Upper lobe of left lung (tissue), 6 donors: ENCODE measurements around the gene ATG5. TPM values are rescaled to one million over a fixed set of nuclear protein-coding genes. Genes with fewer than 3 reads are reported as not detected.

Experiments used
- ATAC-seq, 2 donors: fragments of 200-7000 bp; cut with Tn5 transposase; one replicate each; pipeline ENCODE4 v1.9.1; 2022; ENCODE audit warnings: mild to moderate bottlenecking in 2 of 2, moderate library complexity in 2 of 2; ENCODE audit not compliant: low FRiP score in 2 of 2
- DNase-seq, 2 donors: peaks; one replicate each; pipeline ENCODE4 v3.0.0-alpha.2; 2019 to 2020
- H3K27ac ChIP-seq, 4 donors: fragments of 200-600 bp; sonication (generic); one replicate each; pipeline ENCODE4 v1.5.1; 2016 to 2019
- H3K27me3 ChIP-seq, 4 donors: fragments of 200-600 bp; sonication (generic); one replicate each; pipeline ENCODE4 v1.5.1; 2017 to 2019
- H3K36me3 ChIP-seq, 4 donors: fragments of 200-600 bp; sonication (generic); one replicate each; pipeline ENCODE4 v1.5.1; 2016 to 2019
- H3K4me1 ChIP-seq, 4 donors: fragments of 200-600 bp; sonication (generic); one replicate each; pipeline ENCODE4 v1.5.1; 2018 to 2019
- H3K4me3 ChIP-seq, 4 donors: fragments of 200-600 bp; sonication (generic); one replicate each; pipeline ENCODE4 v1.5.1; 2017 to 2019; ENCODE audit warnings: mild to moderate bottlenecking in 2 of 4, moderate library complexity in 1 of 4
- H3K9me3 ChIP-seq, 4 donors: fragments of 200-600 bp; sonication (generic); one replicate each; pipeline ENCODE4 v1.5.1; 2018 to 2019
- EP300 ChIP-seq, 4 donors: sonication (generic); formaldehyde crosslinking; IDR thresholded peaks; one replicate each; pipeline ENCODE4 v1.5.1; 2017; ENCODE audit warnings: antibody characterized with exemption in 4 of 4, control low read depth in 2 of 4
- POLR2A ChIP-seq, 4 donors: fragments of 450-650 bp; IDR thresholded peaks; one replicate each; pipeline ENCODE4 v1.5.1; 2016 to 2017; ENCODE audit warnings: antibody characterized with exemption in 4 of 4, mild to moderate bottlenecking in 2 of 4
- POLR2AphosphoS5 ChIP-seq, 2 donors: sonication (generic); formaldehyde crosslinking; IDR thresholded peaks; one replicate each; pipeline ENCODE4 v1.5.1; 2017; ENCODE audit warnings: antibody characterized with exemption in 2 of 2
- WGBS, 2 donors: methylation state at CpG; one replicate each; pipeline ENCODE4 v1.1.5; 2017 to 2018; 5-methylcytosine and 5-hydroxymethylcytosine counted together
- total RNA-seq, 6 donors: library from RNA; depleted of rRNA in 4 of 6; stranded (reverse); fragments of >200 nt in 4 of 6; gene quantifications; one replicate each; pipeline versions ENCODE4 v1.1.0 to v1.2.1, GENCODE V29; 2016 to 2021
- TF ChIP-seq, protein P1 (sequence below), 6 experiments: fragments of 450-650 bp in 4 of 6; fragments of 200-600 bp in 2 of 6; sonication (generic) in 2 of 6; IDR thresholded peaks; one replicate each; pipeline ENCODE4 v1.5.1; 2016 to 2019; ENCODE audit warnings: antibody characterized with exemption in 6 of 6
- donor health status: DM: no; HTN: no; CAD: no; lungs with moderate emphysema.
- donor health status: DM: no; HTN: yes; CAD: no; lungs with severe emphysema.

Gene ATG5
- total RNA-seq, 6 donors from 2014 or later = 25.8 to 55.1 (median 28.7) TPM

DNA sequence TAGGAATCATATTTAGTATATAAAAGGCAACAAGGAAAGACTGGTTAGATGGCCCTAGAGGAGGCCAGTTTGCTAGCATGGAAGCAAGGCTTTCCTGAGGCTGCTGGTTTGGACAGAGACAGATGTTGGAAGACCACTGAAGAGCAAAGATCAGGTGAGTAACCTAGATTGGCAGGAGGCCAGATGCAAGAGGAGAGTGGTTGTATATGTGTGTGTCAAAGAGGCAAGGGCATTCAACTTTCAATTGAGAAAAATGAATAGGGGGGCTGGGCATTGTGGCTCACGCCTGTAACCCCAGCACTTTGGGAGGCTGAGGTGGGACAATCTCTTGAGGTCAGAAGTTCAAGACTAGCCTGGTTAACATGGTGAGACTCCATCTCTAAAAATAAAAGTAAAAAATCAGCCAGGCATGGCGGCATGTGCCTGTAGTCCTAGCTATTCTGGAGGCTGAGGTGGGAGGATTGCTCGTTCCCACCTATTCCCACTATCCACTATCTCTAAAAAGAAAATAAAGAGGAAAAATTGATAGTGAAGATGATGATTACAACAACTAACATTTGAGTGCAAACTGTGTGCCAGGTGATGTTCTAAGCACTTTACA lies 159.6 kb downstream of the ATG5 start:
- no peaks in the 10 kb centered on the region for H3K36me3 ChIP-seq
- H3K27me3 ChIP-seq = no peaks in the 10 kb centered on the region
- 92 to 95% methylated on average over 3 of the region's 3 CpGs for WGBS, 2 donors
- TF ChIP-seq EP300 (IDR thresholded peaks at IDR 0.05) = no peak
- TF ChIP-seq POLR2AphosphoS5 (IDR thresholded peaks at IDR 0.05) = no peak
- TF ChIP-seq POLR2A (IDR thresholded peaks at IDR 0.05) = no peak
- H3K27ac ChIP-seq = no peak overlapping the region
- H3K9me3 ChIP-seq = no peaks in the 10 kb centered on the region
- H3K4me3 ChIP-seq = no peak overlapping the region
- DNase-seq = no peak
- H3K4me1 ChIP-seq = peaks cover 0 to 23% (median 8%) of the 10 kb centered on the region in 4 donors
- ATAC-seq = no peak

DNA sequence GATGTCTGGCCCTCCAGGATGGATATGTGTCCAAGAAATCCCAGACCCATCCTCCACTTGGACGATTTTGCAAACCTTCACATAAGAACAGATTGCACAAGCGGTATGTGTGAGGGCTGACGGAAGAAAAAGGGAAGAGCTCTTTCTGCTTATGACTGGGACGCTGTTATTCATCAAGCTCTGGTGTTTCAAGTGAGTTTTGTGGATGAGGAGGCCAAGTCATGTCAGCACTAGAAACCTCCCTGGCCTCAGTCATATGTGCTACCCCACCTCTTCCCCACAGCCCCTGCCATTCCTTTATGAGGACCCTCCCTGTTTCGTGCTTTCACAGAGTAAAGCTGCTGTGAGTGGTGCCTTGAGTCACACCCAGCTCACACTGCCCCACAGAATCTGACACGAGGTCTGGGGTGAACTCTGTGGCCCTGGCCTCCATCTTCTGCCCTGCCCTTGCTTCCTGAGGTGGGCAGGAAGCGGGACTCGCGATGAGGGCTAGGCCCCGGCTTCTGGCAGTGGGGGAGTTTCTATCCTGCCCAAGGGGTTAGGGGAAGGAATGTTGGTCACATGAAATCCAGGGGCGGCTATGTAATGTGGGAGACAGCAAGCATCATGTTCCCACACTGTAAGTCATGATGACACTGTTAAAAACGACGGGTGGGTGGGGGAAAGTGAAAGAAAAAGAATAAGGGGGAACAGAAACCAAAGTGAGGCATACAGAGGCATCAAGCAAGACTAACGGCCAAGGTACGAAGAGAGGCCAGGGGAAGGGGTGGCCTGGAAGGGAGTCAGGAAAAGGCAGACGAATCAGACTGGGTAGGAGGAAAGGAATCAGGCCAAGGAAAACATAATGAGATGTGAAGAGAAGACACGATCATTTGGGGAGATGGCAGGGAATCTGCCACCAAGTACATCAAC lies 161.3 kb downstream of the ATG5 start:
- Histone ChIP-seq H3K27me3 (no peaks in the 10 kb centered on the region), H3K9me3 (no peaks in the 10 kb centered on the region), H3K4me3 (peak overlapping the region in 1 of 4 donors; percentile 13), H3K36me3 (no peaks in the 10 kb centered on the region), H3K4me1 (peaks cover 0 to 23% (median 8%) of the 10 kb centered on the region in 4 donors), H3K27ac (peak overlapping the region; percentile 82 to 89 (median 83))
- WGBS, 2 donors = 62 to 79% methylated on average over 16 to 17 of the region's 17 CpGs
- peak in 1 of 2 donors; percentile 56 for TF ChIP-seq POLR2AphosphoS5 (IDR thresholded peaks at IDR 0.05)
- TF ChIP-seq, protein P1, sequence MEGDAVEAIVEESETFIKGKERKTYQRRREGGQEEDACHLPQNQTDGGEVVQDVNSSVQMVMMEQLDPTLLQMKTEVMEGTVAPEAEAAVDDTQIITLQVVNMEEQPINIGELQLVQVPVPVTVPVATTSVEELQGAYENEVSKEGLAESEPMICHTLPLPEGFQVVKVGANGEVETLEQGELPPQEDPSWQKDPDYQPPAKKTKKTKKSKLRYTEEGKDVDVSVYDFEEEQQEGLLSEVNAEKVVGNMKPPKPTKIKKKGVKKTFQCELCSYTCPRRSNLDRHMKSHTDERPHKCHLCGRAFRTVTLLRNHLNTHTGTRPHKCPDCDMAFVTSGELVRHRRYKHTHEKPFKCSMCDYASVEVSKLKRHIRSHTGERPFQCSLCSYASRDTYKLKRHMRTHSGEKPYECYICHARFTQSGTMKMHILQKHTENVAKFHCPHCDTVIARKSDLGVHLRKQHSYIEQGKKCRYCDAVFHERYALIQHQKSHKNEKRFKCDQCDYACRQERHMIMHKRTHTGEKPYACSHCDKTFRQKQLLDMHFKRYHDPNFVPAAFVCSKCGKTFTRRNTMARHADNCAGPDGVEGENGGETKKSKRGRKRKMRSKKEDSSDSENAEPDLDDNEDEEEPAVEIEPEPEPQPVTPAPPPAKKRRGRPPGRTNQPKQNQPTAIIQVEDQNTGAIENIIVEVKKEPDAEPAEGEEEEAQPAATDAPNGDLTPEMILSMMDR (IDR thresholded peaks at IDR 0.05) = no peak
- TF ChIP-seq EP300 (IDR thresholded peaks at IDR 0.05) = peak in 2 of 4 donors; percentile 28 to 76
- no peak for TF ChIP-seq POLR2A (IDR thresholded peaks at IDR 0.05)
- ATAC-seq (peak; percentile 56 to 85), DNase-seq (peak; percentile 17 to 49)

DNA sequence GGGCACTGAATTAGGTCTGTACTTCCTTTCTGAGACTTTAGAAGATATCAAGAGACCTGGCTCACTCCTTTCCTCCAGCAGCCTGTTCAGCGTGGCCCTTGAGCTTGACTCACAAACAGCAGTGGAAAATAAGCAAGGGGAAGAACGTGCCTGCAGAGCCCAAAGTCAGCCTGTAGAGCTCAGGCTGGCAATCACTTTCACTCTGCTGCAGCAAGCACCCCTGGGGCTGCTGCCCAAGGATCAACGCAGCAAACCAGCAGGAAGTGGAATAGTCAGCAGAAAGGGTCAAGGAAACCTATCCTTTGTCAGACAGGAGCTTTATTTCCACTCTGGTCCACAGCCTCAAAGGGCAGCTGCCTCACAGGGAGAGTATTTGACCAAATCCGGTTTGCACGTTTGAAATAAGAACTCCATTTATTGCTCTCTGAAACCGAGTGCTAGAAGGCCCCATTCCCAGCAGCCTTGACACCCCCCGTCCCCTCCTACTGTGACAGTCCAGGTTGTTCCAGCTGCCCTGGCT lies 162.1 kb downstream of the ATG5 start:
- Histone ChIP-seq H3K27ac (peak overlapping the region; percentile 82 to 89 (median 83)), H3K4me3 (peak overlapping the region in 1 of 4 donors; percentile 13), H3K4me1 (peaks cover 0 to 23% (median 8%) of the 10 kb centered on the region in 4 donors), H3K36me3 (no peaks in the 10 kb centered on the region), H3K9me3 (no peaks in the 10 kb centered on the region), H3K27me3 (no peaks in the 10 kb centered on the region)
- ATAC-seq = peak; percentile 41 to 72
- peak in 1 of 2 donors; percentile 54 for DNase-seq
- 38 to 48% methylated on average over 5 to 7 of the region's 7 CpGs for WGBS, 2 donors
- TF ChIP-seq POLR2AphosphoS5 (IDR thresholded peaks at IDR 0.05) = no peak
- TF ChIP-seq, protein P1 (IDR thresholded peaks at IDR 0.05) = peak in 1 of 6 experiments; percentile 16
- no peak for TF ChIP-seq EP300 (IDR thresholded peaks at IDR 0.05)
- no peak for TF ChIP-seq POLR2A (IDR thresholded peaks at IDR 0.05)

DNA sequence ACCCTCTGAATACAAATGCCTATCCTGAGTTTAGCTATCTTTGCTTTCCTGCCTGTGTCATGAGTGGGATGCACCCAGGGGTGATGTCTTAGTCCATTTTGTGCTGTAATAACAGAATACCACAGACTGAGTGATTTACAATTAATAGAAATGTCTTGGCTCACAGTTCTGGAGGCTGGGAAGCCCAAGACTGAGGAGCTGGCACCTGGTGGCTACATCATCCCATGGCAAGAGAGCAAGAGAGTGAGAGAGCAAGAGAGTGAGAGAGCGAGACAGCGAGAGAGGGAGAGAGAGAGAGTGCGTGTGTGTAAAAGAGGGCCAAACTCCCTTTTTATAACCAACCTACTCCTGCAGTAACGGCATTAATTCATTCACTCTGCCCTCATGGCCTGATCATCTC lies 162.6 kb downstream of the ATG5 start:
- no peak for DNase-seq
- no peak for TF ChIP-seq POLR2A (IDR thresholded peaks at IDR 0.05)
- no peak for TF ChIP-seq EP300 (IDR thresholded peaks at IDR 0.05)
- TF ChIP-seq, protein P1 (IDR thresholded peaks at IDR 0.05) = no peak
- TF ChIP-seq POLR2AphosphoS5 (IDR thresholded peaks at IDR 0.05) = no peak
- Histone ChIP-seq H3K27ac (peak overlapping the region; percentile 82 to 89 (median 83)), H3K36me3 (no peaks in the 10 kb centered on the region), H3K4me3 (no peak overlapping the region), H3K27me3 (no peaks in the 10 kb centered on the region), H3K9me3 (no peaks in the 10 kb centered on the region), H3K4me1 (peaks cover 0 to 23% (median 8%) of the 10 kb centered on the region in 4 donors)
- no peak for ATAC-seq
- 90 to 93% methylated on average over 4 of the region's 4 CpGs for WGBS, 2 donors

DNA sequence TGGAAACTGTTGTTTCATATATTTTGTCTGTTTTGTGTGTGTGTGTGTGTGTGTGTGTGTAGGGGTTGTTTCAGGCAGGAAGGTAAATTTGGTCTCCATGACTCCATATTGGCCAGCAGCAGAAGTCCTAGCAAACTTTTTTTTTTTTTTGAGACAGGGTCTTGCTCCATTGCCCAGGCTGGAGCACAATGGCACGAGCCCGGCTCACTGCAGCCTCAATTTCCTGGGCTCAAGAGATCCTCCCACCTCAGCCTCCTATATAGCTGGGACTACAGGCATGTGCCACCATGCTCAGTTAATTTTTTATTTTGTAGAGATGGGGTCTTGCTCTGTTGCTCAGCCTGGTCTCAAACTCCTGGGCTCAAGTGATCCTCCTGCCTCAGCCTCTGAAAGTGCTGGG lies 163.7 kb downstream of the ATG5 start:
- H3K27me3 ChIP-seq = no peaks in the 10 kb centered on the region
- no peak overlapping the region for H3K27ac ChIP-seq
- no peaks in the 10 kb centered on the region for H3K36me3 ChIP-seq
- DNase-seq (no peak), ATAC-seq (no peak)
- no peaks in the 10 kb centered on the region for H3K9me3 ChIP-seq
- TF ChIP-seq, protein P1 (IDR thresholded peaks at IDR 0.05) = no peak
- TF ChIP-seq POLR2A (IDR thresholded peaks at IDR 0.05) (no peak), EP300 (IDR thresholded peaks at IDR 0.05) (no peak), POLR2AphosphoS5 (IDR thresholded peaks at IDR 0.05) (no peak)
- 97 to 100% methylated on average over 2 of the region's 2 CpGs for WGBS, 2 donors
- peaks cover 0 to 23% (median 8%) of the 10 kb centered on the region in 4 donors for H3K4me1 ChIP-seq
- no peak overlapping the region for H3K4me3 ChIP-seq
